HG03097 (cell line): ENCODE measurements around the gene FEM1A.
"Not testable (repeated sequence)": the region's sequence is repeated elsewhere in the genome, so short reads cannot be mapped to it uniquely, and the experiment has no call there.

Experiments
- ATAC-seq: cut with Tn5 transposase; IDR thresholded peaks from one replicate; pipeline ENCODE4 v1.9.1; 2021; ENCODE audit not compliant: unreplicated experiment, low FRiP score

The FEM1A gene

DNA sequence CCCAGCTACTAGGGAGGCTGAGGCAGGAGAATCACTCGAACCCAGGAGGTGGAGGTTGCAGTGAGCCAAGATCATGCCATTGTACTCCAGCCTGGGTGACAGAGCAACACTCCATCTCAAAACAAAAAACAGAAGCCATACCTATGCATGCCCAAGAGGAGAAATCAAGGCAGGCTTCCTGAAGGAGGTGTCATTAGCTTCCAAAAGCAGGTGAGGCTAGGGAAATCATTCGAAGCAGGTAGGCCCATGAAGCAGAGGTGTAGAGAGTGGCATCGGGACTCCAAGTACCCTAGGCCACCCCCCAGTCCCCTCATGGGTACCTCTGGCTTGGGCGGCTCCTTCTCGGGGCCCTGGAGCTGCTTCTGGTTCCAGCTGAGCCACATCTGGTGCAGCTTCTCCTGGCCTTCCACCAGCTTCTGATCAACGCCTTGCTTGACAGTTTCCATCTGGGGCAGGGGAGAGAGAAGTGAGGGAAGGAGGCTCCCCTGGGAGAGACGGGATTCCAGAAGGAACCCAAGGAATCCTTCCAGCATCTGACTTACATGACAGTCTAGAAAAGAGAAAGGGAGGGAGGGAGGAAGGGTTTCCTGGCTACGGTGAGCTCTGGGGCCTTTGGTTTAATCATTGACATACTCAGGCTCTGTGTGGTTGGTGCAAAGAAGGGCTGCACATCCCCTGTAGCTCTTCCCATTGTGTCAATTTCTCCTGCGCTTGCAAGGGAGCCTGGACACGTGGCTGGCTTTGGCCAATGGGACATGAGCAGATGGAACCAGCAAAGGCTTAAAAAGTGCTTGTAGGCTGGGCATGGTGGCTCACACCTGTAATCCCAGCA lies 53.0 kb downstream of the FEM1A start:
- ATAC-seq = no peak

DNA sequence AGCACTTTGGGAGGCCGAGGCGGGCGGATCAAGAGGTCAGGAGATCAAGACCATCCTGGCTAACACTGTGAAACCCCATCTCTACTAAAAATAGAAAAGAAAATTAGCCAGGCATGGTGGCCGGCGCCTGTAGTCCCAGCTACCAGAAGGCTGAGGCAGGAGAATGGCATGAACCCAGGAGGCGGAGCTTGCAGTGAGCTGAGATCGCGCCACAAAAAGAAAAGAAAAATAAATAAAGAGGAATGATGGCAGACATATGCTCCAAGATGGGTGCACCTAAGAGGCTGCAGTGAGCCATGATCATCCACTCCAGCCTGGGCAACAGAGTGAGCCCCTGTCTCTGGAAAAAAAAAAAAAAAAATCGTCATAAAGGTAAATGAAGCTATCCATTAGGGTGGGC lies 54.4 kb downstream of the FEM1A start:
- ATAC-seq = not testable (repeated sequence)

DNA sequence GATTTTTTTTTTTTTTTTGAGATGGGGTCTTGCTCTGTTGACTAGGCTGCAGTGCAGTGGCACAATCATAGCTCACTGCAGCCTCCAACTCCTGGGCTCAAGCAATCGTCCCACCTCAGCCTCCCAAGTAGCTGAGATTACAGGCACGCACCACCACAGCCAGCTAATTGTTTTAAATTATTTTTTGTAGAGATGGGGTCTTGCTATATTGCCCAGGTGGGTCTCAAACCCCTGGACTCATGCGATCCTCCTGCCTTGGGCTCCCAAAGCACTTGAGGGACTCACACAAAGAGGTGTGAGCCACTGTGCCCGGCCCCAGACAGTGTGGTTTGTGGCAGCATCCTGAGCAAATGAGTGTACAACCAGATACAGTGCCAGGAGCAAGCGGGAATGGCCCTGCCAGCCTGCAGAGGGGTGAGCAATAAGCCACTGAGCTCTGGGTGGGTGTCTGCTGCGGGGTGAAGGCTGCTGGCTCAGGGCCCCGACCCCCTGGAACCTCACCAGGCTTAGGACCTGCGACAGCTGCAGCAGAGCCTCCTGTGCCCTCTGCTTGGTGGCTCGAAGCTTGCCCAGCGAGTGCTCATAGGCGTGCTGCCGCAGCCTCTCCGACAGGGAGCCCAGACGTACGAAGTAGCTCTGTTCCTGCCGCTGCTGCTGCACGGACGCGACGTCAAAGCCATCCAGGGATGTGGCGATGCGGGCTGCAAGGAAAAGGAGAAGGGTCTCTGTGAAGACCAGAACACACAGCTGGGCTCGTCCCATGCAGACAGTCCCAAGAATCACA lies 55.8 kb downstream of the FEM1A start:
- ATAC-seq = no peak

DNA sequence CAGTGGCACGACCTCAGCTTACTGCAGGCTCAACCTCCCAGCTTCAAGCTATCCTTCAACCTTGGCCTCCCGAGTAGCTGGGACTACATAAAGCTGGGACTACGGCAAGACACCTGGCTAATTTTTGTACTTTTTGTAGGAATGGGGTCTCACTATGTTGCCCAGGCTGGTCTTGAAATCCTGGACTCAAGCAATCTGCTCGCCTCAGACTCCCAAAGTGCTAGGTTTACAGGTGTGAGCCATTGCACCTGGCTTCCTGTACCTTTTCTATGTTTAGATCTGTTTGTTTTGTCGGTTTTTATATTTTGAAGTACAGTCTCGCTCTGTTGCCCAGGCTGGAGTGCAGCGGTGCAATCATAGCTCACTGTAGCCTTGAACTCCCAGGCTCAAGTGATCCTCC lies 57.5 kb downstream of the FEM1A start:
- no peak for ATAC-seq
